Ovary (tissue), 9 donors: ENCODE measurements around the gene OR11H7. TPM values are rescaled to one million over a fixed set of nuclear protein-coding genes. Genes with fewer than 3 reads are reported as not detected.
"Not testable (repeated sequence)": the region's sequence is repeated elsewhere in the genome, so short reads cannot be mapped to it uniquely, and the experiment has no call there.

Source experiments
- DNase-seq, 5 donors: peaks; one replicate each; pipeline ENCODE4 v3.0.0-alpha.2; 2019 to 2020
- H3K27ac ChIP-seq, 2 donors: fragments of 200-600 bp; one replicate each; pipeline versions ENCODE4 v1.5.1 to v1.8.0; 2019 to 2022
- H3K27me3 ChIP-seq: fragments of 200-600 bp; one replicate; pipeline ENCODE4 v1.8.0; 2022
- H3K36me3 ChIP-seq: fragments of 200-600 bp; sonication (generic); one replicate; pipeline ENCODE4 v1.5.1; 2019
- H3K4me1 ChIP-seq: one replicate; pipeline ENCODE4 v1.8.1; 2013; ENCODE audit warnings: mild to moderate bottlenecking, moderate library complexity; ENCODE audit not compliant: insufficient read depth
- H3K4me3 ChIP-seq: fragments of 200-600 bp; sonication (generic); one replicate; pipeline ENCODE4 v1.5.1; 2017
- H3K9me3 ChIP-seq, 2 donors: fragments of 200-600 bp in 1 of 2; sonication (generic) in 1 of 2; one replicate each; pipeline versions ENCODE4 v1.5.1 to v1.8.1; 2013 to 2019; ENCODE audit warnings: mild to moderate bottlenecking in 1 of 2, moderate library complexity in 1 of 2
- EP300 ChIP-seq: sonication (generic); formaldehyde crosslinking; IDR thresholded peaks from one replicate; pipeline ENCODE4 v1.6.1; 2017; ENCODE audit warnings: antibody characterized with exemption
- POLR2A ChIP-seq: fragments of 450-650 bp; IDR thresholded peaks from one replicate; pipeline ENCODE4 v1.6.1; 2017; ENCODE audit warnings: antibody characterized with exemption, mild to moderate bottlenecking, moderate library complexity
- WGBS, 3 donors: extraction: QIAGEN DNeasy Blood & Tissue Kit in 1 of 3; methylation state at CpG; one replicate each; pipeline versions ENCODE4 v1.1.5 to v1.1.7; 2013 to 2017; 5-methylcytosine and 5-hydroxymethylcytosine counted together
- intact Hi-C, 4 donors: fragments of 100-400 bp; cut with DNase I; formaldehyde crosslinking; loops; one replicate each; pipeline versions ENCODE4 v1.11.0 to v1.15.1; 2022 to 2023
- polyA plus RNA-seq, 2 donors: library from polyadenylated mRNA; stranded (reverse); fragments of 200-250 nt in 1 of 2; fragments of 350-450 nt in 1 of 2; fragmentation: Illumina TruSeq in 1 of 2; extraction: RNeasy Lipid Tissue Mini Kit (QIAGEN cat#74804) in 1 of 2; gene quantifications; one replicate each; pipeline ENCODE4 v1.2.3, GENCODE V29; 2013 to 2014
- total RNA-seq, 7 donors: library from RNA; depleted of rRNA in 2 of 7; stranded (reverse); fragments of >200 nt in 2 of 7; fragmentation: NEBNext Ultra II Directional in 3 of 7; extraction: Animal tissue kit (Norgen Biotek cat#: 25700) in 3 of 7; gene quantifications; one replicate each; pipeline versions ENCODE4 v1.1.0 to v1.2.4, GENCODE V29; 2016 to 2023
- TF ChIP-seq, protein P1 (sequence below), 3 donors: fragments of 450-650 bp in 2 of 3; fragments of 200-600 bp in 1 of 3; IDR thresholded peaks; one replicate each; pipeline versions ENCODE4 v1.5.1 to v1.8.0; 2016 to 2022; ENCODE audit warnings: antibody characterized with exemption in 3 of 3, mild to moderate bottlenecking in 1 of 3
- donor health status: DM: no; HTN: no; CAD: no; lungs with moderate emphysema.
- donor health status: DM: no; HTN: no; CAD: no.
- donor health status: Bipolar disorder and iron deficiency.
- donor health status: DM: yes; HTN: yes; CAD: no.
- donor health status: DM: no; HTN: no; CAD: no.
- donor health status: DM: yes; HTN: yes; CAD: no.

The OR11H7 gene
- total and polyA plus RNA-seq, 9 donors, result not detected

- H3K27ac ChIP-seq, result no peak overlapping the region
- TF ChIP-seq POLR2A (no peak), EP300 (no peak)
- TF ChIP-seq, protein P1, sequence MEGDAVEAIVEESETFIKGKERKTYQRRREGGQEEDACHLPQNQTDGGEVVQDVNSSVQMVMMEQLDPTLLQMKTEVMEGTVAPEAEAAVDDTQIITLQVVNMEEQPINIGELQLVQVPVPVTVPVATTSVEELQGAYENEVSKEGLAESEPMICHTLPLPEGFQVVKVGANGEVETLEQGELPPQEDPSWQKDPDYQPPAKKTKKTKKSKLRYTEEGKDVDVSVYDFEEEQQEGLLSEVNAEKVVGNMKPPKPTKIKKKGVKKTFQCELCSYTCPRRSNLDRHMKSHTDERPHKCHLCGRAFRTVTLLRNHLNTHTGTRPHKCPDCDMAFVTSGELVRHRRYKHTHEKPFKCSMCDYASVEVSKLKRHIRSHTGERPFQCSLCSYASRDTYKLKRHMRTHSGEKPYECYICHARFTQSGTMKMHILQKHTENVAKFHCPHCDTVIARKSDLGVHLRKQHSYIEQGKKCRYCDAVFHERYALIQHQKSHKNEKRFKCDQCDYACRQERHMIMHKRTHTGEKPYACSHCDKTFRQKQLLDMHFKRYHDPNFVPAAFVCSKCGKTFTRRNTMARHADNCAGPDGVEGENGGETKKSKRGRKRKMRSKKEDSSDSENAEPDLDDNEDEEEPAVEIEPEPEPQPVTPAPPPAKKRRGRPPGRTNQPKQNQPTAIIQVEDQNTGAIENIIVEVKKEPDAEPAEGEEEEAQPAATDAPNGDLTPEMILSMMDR (IDR thresholded peaks at IDR 0.05), result no peak
- DNase-seq, result no peak
- 40 to 74% (median 73%) methylated on average over 2 of the region's 2 CpGs for WGBS, 3 donors
- H3K9me3 ChIP-seq, result no peaks in the 10 kb centered on the region
- no peaks in the 10 kb centered on the region for H3K4me1 ChIP-seq
- H3K36me3 ChIP-seq, result no peaks in the 10 kb centered on the region
- intact Hi-C loops, result no loop called here
- no peak overlapping the region for H3K4me3 ChIP-seq
- H3K27me3 ChIP-seq, result no peaks in the 10 kb centered on the region
These were observed 13.6 kb upstream of the OR11H7 start for GRCh38 chr14:20215196-20215595.

GRCh38 chr14:20219033-20219432 lies 9.7 kb upstream of the OR11H7 start:
- no peak overlapping the region for H3K4me3 ChIP-seq
- WGBS, 3 donors, result 30 to 39% (median 39%) methylated on average over 4 of the region's 4 CpGs
- intact Hi-C loops, result no loop called here
- no peaks in the 10 kb centered on the region for H3K9me3 ChIP-seq
- no peaks in the 10 kb centered on the region for H3K4me1 ChIP-seq
- TF ChIP-seq POLR2A, result no peak
- TF ChIP-seq EP300, result no peak
- TF ChIP-seq, protein P1 (IDR thresholded peaks at IDR 0.05), result no peak
- no peak overlapping the region for H3K27ac ChIP-seq
- no peaks in the 10 kb centered on the region for H3K36me3 ChIP-seq
- H3K27me3 ChIP-seq, result no peaks in the 10 kb centered on the region
- DNase-seq, result no peak

DNA sequence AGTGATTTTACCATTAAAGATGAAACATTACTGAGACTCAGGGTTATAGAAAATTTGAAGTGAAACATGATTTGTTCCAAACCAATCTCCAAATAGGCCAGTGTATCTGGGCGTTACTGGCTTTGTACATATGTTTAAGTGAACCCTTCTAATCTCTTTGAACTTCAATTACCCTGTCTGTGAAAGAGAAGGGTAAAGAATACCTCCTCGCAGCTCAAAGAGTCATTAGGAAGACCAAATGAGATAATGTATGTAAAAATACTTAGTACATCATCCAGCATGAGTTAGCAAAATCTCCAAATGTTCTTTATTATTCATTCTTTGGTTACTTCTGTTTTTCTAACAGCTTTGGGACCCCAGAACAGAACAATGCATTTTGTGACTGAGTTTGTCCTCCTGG lies 5.4 kb upstream of the OR11H7 start, which contains the start of gene OR11H6:
TSS of gene OR11H6 (plus strand) at position 301 of the 400 bp plus-strand sequence. CDS start at position 301, 0 bp downstream.
- no peaks in the 10 kb centered on the region for H3K27me3 ChIP-seq
- no peak within 1 kb of the TSS for H3K4me3 ChIP-seq
- TF ChIP-seq, protein P1 (IDR thresholded peaks at IDR 0.05), result no peak
- no peak for TF ChIP-seq POLR2A
- no peak within 1 kb of the TSS for H3K27ac ChIP-seq
- H3K36me3 ChIP-seq, result no peaks in the 10 kb centered on the region
- H3K4me1 ChIP-seq, result no peaks in the 10 kb centered on the region
- DNase-seq, result no peak
- no peaks in the 10 kb centered on the region for H3K9me3 ChIP-seq
- intact Hi-C loops, result no loop called here
- WGBS, 3 donors, result 16 to 36% (median 31%) methylated on average over 2 of the region's 2 CpGs

GRCh38 chr14:20235415-20235814 lies 6.6 kb downstream of the OR11H7 start:
- intact Hi-C loops, DNase-seq, H3K4me3 ChIP-seq, H3K27ac ChIP-seq, H3K27me3 ChIP-seq, H3K9me3 ChIP-seq, H3K4me1 ChIP-seq, H3K36me3 ChIP-seq: not testable (repeated sequence)
- 62 to 93% (median 87%) methylated on average over 3 to 4 of the region's 4 CpGs for WGBS, 3 donors

- Histone ChIP-seq H3K9me3 (no peaks in the 10 kb centered on the region), H3K4me3 (no peak overlapping the region), H3K27ac (no peak overlapping the region), H3K4me1 (no peaks in the 10 kb centered on the region), H3K36me3 (no peaks in the 10 kb centered on the region), H3K27me3 (no peaks in the 10 kb centered on the region)
- DNase-seq, result no peak
- WGBS, 3 donors, result 64 to 67% (median 66%) methylated on average over 3 of the region's 3 CpGs
- TF ChIP-seq EP300 (no peak), POLR2A (no peak)
- TF ChIP-seq, protein P1 (IDR thresholded peaks at IDR 0.05), result no peak
- intact Hi-C loops, result no loop called here
These were observed 19.0 kb downstream of the OR11H7 start for GRCh38 chr14:20247646-20248246.
